HG03135 (cell line): ENCODE data around the gene EIF3A.
"Not testable (repeated sequence)": the region's sequence is repeated elsewhere in the genome, so short reads cannot be mapped to it uniquely, and the experiment has no call there.

Source experiments
- ATAC-seq: cut with Tn5 transposase; IDR thresholded peaks from one replicate; pipeline ENCODE4 v1.9.1; 2021; ENCODE audit warnings: mild to moderate bottlenecking, moderate library complexity; ENCODE audit not compliant: unreplicated experiment

The EIF3A gene

DNA sequence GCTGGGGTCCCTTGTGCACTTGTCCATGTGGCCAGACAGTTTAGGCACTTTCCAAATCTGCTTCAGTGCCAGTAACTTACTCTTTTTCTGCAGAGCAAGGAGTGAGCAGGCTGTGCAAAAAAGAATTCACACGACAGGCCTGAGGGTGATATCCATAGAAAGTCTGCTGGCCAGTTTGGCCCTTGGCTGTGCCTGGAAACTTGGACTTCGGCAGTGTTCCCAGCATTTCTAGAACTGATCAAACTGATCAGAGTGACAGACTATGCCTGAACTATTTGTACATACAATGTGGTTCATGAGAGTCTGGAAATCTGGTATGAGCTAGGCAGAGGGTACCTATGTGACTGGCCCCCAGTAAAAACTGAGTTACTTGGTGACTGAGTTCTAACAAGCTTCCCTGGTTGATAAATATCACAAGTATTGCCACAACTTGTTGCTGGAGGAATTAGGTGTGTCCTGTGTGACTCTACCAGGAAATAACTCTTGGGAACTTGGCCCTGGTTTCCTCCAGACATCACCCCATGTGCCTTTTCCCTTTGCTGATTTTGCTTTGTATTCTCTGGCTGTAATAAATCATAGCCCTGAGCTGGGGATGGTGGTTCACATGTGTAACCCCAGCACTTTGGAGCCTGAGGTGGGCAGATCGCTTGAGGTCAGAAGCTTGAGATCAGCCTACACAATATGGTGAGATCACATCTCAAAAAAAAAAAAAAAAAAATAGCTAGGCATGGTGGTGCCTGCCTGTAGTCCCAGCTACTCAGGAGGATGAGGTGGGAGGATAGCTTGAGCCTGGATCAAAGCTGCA lies 20.0 kb upstream of the EIF3A start:
- no peak for ATAC-seq

DNA sequence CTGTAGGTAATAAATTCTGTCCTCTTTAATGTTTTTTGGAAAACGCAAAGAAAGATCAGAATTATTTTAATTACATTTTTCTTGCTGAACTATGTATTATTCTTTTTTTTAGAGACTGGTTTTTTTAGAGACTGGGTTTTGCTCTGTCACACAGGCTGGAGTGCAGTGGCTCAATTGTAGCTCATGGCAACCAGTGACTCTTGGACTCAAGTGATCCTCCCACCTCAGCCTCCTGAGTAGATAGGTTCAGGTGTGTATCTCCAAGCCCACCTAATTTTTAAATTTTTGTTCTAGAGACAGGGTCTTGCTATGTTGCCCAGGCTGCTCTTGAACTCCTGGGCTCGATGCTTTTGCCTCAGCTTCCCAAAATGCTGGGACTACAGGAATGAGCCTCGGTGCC lies 18.0 kb upstream of the EIF3A start:
- ATAC-seq: no peak

DNA sequence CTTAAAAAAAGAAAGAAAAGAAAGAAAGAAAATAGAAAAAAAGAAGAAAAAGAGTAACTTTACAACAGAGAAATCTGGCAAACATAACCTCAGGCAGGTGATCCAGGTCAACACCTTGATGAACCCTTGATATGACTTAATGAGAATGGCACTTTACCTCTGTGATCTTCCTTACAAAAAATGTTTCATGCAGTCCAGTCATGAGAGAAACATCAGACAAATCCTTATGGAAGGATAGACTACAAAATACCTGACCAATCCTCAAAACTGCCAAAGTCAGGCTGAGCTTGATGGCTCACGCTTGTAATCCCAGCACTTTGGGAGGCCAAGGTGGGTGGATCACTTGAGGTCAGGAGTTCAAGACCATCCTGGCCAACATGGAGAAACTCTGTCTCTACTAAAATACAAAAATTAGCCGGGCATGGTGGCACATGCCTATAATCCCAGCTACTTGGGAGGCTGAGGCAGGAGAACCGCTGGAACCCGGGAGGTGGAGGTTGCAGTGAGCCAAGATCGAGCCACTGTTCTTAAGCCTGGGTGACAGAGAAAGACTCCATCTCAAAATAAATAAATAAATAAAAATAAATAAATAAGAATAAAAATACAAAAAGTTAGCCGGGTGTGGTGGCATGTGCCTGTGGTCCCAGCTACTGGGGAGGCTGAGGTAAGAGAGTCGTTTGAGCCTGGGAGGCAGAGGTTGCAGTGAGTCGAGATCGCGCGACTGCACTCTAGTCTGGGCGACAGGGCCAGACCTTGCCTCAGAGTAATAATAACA lies 16.2 kb upstream of the EIF3A start:
- ATAC-seq: not testable (repeated sequence)

DNA sequence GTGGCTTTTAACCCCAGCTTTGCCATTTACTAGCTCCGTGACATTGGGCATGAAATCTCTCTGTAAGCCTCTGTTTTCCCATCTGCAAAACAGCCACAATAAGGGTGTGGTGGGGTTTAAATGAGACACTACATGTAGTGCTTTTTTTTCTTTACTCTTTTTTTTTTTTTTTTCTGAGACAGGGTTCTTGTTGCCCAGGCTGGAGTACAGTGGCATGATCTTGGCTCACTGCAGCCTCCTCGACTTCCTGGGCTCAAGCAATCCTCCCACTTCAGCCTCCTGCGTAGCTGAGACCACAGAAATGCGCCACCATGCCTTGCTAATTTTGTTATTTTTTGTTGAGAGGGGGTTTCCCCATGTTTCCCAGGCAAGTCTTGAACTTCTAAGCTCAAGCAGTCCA lies 15.0 kb upstream of the EIF3A start:
- no peak for ATAC-seq

DNA sequence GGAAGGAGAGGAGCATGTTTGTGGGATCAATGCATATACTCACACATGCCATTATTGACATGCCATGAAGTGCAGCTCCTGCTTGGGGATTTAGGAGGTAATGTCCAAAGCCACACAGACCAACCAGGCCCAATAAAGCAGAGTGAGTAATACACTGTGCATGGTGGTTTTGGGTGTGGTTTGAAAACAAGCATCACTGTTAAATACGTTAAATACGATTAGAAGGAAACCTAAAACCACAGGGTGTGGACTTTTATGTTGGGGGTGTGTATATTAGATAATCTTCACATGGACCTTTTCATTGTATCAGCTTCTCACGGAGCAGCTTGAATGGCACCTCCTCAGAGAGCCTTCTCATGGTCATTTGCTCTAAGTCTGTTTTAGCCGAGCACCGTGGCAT lies 10.4 kb upstream of the EIF3A start:
- no peak for ATAC-seq

DNA sequence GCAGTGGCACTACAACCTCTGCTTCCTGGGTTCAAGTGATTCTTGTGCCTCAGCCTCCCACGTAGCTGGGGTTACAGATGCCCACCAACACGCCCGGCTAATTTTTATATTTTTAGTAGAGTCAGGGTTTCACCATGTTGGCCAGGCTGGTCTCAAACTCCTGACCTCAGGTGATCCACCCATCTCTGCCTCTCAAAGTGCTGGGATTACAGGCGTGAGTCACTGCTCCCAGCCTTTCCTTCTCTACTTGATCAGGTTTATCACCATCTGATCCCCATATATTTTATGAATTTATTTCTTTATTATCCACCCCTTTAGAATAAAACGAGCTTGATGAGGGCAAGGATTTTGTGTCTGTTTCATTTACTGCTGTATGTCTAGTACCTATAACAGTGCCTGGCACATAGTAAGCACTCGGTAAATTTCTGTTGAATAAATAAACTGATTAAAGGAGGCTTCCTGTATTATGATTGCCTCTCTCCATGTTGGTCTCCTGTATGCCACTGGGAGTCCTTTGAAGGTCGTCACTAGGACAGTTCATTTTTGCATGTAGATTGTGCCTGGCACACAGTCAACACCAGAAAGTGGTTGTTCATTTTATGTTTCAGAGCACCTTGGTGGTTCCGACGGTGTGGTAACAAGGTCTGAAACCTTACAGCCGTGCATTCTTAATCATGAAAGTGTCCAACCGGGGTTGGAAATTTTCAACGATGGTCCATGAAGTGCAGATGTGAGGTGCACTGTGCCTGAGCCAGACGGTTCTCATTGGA lies 9.6 kb upstream of the EIF3A start:
- ATAC-seq: no peak

DNA sequence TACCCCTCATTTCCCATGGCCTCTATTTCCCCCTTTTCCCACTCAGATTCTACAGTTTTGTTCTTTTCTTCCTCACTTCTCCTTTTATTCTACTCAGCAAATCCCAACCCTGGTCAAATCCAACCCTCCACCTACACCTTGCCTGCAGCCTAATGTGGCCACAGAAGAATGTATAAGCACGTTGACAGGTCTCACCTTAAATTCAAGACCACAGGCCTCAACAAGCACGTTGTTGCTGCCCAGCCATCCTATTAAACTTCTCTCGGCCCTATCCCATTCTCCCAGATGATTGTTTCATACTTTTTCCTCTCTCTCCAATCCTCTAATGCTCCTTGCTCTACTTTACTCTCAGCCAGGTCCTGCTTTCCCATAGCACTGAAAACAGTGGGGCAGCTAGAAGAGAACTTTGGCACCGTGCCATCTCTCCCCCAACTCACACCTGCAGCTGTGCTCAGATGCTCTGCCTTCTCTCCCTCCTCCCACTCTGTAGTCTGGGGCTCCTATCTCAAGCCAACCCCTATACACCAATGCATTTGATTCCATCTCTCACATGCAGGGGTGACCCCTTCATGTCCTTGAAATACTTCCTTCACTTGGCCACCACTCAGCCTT lies 6.8 kb upstream of the EIF3A start:
- ATAC-seq: no peak

DNA sequence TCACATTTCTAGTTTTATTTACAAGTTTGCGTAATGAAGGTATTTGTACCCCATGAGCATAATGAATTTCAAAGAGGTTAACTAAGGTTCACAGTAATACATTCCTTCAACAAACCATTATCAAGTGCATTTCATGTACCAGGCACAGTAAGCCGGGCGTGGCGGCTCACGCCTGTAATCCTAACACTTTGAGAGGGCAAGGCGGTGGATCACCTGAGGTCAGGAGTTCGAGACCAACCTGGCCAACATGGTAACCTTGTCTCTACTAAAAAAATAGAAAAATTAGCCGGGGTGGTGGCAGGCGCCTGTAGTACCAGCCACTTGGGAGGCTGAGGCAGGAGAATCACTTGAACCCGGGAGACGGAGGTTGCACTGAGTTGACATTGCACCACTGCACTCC lies 4.3 kb upstream of the EIF3A start:
- ATAC-seq: no peak

DNA sequence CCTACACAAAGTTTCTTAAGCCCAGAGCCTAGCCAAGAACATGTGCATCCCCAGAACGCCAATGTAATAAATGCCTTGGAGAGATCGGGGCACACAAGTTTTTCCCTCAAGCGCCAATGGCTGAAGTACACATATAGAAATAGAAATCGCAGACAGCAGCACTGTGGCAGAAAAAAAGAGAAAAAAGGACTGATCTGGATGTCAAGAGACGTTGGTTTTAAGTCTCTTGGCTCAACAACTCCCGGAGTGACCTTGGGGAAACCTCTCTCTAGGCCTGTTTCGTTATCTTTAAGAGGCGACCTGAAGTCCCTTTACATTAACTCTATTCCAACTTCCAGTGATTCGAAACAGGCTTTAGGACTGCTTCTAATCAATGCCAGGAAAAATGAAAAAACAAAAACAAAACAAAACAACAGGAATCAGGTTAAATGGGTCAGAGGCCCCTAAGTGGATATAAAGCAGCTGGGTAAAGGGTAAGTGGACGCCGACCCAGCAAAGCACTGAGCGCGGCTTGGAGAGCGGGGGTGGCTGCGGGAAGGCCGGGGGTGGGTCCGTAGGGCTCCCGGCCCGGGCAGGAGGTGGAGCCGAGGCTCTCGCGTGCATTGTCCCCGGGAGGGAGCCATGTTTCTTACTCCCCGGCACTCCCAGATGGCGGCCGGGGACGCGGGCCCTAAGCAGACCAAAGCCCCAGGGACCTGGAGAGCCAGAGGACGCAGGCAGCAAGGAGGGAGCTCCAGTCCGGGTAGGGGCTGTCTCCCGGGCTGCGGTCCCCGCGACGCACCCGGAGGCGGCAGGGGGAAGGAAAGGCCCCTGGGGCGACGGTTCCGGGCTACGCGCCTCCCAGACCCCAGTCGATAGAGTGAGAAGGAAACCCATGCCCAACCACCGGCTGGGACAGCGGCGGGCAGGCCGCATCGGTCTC lies 757 bp downstream of the EIF3A start:
- ATAC-seq: peak; percentile 67

DNA sequence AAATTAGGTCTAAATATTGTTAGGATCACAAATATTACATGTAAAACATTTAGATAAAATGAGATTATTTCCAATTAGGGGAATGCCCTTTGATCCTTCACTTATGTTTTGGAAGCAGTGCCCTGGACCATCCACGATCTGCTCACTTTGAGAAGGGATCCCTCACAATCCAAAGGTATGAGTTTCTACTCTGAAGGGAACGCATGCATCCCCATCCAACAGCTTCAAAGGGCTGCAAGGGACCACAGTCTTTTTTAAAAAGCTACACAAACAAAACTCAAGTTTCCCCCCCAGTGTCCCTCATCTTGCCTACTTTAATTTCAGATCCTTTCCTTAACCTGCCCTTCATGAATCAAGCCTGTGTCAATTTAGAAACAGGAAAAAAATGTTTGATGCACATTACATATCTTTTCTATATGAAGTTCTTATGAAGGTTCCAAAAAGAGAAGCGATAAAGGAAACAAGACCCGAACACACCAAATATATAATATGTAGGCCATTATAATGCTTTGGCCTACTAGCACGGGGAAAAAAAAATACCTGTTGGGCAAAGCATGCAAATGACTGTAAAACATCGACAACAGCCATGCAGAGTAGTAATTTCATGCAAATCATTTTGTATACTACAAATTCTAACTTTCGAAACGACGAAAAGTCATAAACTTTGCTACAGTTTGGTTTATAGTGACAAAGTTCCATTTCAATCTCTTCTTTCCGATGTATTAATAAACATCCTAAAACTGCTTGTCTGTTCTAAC lies 2.0 kb downstream of the EIF3A start:
- ATAC-seq: no peak

DNA sequence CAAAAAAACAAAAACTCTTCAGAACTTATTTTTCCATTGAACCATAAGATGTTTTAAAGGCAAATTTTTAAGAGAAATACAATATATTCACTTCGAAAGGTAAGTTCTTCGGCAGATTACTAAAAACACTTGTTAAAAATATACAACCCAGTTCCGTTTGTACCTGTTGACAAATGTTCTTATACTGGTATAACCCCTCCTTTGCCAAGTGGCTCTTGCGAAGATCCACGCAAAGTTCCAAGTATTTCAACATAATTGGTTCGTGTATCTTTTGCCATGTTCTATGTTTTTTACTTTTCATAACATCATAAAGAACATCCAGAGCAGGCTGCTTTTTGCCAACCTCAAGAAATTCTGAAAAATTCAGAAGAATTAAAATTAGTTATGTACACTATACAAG lies 7.0 kb downstream of the EIF3A start:
- no peak for ATAC-seq

DNA sequence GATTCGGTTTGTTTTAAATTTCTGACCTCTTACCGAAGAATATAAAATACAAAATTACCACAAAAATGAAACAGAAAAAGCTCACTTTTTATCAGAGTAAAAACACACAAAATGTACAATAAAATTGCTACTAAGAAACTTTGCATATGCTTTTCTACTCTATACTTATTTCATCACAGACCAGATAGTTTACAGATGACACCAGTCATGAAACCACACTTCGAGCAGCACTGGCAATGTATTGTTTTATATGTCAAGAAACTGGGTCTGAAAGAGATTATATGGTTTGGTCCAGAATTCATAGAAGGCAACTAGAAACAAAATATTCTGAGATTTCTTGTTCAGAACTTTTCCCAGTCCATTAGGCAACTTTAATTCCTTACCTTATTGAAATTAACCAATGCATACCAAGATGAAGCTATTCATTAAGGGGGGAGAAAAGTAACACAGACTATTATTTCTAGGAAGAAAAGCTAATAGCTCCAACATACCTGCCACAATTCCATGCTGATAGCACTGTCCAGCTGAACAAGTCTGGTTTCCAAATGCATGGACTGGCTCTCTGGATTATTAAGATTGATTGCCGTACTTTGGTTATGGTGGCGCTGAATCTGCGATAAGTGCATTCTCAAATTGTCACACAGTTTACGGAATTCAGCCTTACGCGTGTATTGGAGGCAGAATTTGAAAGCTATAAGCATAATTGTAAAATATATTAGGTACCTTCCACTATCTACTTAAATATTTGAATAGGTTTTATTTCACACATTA lies 10.0 kb downstream of the EIF3A start:
- ATAC-seq: no peak

DNA sequence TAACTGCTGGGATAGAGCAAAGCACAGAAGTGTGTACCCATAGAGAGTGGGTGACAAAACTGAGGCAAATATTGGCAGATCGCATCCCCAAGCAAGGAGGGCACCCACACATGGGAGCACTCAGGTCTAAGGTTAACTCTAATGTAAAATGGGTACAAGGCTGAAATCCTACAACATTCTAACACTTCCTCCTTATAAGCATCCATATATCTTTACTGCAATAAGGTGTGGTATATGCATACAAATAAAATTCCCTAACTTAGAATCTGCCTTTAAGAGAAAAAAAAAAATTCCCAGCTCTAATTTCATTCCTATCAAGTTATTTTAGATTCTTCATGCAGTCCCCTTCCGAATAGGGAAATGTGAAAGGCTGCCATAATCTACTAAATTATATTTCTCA lies 18.7 kb downstream of the EIF3A start:
- no peak for ATAC-seq

DNA sequence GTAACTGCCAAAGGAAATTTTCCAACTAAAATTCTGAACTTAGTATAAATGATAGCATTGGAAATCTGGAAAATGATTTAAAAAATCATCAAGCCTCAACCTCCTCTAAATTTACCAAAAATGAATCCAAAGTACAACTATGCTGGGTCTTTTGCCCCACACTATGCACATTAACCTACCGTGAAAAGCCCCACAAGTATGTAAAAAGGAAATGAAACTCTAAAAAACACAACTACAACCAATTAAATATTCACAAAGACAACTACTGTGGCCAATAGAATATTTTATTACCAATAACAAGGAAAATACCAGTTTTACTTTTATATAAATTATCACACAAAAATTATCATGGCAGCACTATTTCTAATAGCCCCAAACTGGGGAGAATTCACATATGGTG lies 19.3 kb downstream of the EIF3A start:
- ATAC-seq: no peak

DNA sequence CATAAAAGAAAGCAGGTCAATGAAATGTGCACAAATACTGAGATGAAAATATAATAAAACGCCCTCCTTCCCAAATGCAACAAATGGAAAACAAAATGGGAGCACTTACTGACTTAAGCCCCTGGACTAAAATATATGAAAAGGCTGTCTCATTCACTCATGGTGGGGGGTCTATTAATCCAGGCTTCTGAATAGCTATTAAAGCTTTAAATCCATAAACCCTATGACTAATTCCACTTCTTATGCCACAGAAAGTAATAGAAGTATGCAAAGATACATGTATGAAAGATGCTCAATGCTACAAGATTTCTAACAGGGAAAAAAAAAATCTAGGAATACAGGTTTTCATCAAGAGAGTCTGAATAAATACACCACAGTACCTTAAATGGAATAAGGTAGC lies 20.5 kb downstream of the EIF3A start:
- no peak for ATAC-seq

DNA sequence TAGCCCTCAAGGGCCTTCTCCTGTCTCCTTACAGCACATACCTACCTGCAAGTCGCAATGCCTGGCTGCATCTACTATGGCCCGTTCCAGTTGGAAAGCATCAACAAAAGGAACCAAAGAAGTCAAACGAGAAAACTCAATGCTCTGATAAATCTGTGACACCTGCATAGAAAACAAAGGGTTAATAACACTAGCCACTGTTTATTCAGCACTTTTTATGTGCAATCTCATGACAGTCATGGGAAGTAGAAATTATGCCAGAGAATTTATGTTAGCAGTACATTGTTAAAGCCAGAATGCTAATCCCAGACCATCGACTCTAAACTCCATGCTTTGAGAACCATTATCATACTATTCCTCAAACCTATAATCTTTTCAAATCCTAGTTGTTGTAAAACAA lies 21.1 kb downstream of the EIF3A start:
- no peak for ATAC-seq

DNA sequence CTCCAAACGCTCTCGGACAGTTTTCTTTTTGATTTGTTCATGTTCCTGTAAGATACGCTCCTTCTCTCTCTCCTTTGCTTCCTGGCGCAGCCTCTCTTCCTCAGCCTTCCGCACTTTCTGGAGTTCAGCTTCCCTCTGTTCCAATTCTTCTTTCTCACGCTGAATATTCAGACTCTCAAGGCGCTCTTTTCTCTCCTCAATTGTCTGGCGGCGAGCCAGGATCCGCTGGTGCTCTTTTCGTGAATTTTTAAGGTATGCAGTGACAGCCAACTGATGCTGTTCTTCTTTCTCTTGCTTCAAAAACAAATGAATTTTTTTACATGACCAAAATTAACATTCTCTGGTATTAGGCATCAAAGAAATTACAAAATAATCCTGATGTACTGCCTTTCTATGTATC lies 22.6 kb downstream of the EIF3A start:
- no peak for ATAC-seq

DNA sequence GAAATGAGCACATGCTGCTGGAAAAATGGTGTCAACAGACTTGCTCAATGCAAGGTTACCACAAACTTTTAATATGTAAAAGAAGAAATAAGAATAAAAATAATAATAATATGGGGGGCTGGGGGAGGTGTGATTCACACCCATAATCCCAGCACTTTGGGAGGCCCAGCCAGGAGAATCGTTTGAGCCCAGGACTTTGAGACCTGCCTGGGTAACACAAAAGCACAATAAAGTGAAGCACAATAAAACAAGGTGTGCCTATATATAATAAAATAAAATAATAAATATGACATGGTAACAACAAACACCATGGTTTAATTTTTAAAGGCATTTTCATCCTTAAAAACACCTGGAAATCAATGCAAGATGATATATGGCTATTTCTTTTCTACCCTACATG lies 25.1 kb downstream of the EIF3A start:
- no peak for ATAC-seq

DNA sequence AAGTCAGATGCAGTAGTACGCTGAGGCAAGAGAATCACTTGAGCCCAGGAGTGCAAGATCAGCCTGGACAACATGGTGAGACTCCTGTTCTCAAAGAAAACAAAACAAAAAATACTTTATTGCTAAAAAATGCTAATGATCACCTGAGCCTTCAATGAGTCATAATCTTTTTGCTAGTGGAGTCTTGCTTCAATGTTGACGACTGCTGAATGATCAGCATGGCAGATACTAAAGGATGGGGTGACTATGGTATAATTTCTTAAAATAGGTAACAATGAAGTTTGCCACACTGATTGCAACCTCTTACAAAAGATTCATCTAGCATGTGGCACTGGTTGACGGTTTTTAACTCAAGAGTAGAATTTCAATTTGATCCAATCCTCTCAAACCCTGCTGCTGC lies 28.8 kb downstream of the EIF3A start:
- no peak for ATAC-seq
